ENCODE data around the gene SETBP1.

SETBP1 gene

DNA sequence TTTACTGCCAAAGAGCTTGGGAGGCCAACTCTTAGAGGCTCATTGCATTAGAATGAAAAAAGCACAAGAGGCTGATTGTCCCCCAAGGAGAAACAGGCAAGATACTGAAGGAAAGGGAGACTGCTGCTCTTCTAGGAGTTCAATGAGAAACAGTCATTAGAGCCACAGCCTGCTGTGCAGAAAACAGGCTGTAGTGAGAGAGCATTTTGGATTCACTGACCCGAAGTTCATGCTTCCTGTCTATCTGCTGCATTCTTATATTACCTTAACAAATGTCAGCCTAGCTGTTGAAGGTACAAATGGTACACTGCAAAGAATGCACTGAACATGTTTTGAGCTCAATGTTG lies 423.3 kb downstream of the SETBP1 start:
- H3K4me1 ChIP-seq, result no peaks in the 10 kb centered on the region
- no peaks in the 10 kb centered on the region for H3K36me3 ChIP-seq (ENCODE audit: control insufficient read depth, insufficient read depth, low read length)
- H3K27me3 ChIP-seq (ENCODE audit: control insufficient read depth, insufficient read depth, low read length), result no peaks in the 10 kb centered on the region
- TF ChIP-seq, protein P1, sequence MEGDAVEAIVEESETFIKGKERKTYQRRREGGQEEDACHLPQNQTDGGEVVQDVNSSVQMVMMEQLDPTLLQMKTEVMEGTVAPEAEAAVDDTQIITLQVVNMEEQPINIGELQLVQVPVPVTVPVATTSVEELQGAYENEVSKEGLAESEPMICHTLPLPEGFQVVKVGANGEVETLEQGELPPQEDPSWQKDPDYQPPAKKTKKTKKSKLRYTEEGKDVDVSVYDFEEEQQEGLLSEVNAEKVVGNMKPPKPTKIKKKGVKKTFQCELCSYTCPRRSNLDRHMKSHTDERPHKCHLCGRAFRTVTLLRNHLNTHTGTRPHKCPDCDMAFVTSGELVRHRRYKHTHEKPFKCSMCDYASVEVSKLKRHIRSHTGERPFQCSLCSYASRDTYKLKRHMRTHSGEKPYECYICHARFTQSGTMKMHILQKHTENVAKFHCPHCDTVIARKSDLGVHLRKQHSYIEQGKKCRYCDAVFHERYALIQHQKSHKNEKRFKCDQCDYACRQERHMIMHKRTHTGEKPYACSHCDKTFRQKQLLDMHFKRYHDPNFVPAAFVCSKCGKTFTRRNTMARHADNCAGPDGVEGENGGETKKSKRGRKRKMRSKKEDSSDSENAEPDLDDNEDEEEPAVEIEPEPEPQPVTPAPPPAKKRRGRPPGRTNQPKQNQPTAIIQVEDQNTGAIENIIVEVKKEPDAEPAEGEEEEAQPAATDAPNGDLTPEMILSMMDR (IDR thresholded peaks at IDR 0.05), result no peak
- no peak overlapping the region for H3K4me3 ChIP-seq (ENCODE audit: low read depth, low read length)
- no peak overlapping the region for H3K9ac ChIP-seq
- no peak overlapping the region for H3K4me2 ChIP-seq (ENCODE audit: low read length)
- H3K27ac ChIP-seq, result no peak overlapping the region
- H3K9me3 ChIP-seq (ENCODE audit: control insufficient read depth, low read length), result no peaks in the 10 kb centered on the region
- H2AFZ ChIP-seq, result no peak overlapping the region
- no peaks in the 10 kb centered on the region for H3K79me2 ChIP-seq

DNA sequence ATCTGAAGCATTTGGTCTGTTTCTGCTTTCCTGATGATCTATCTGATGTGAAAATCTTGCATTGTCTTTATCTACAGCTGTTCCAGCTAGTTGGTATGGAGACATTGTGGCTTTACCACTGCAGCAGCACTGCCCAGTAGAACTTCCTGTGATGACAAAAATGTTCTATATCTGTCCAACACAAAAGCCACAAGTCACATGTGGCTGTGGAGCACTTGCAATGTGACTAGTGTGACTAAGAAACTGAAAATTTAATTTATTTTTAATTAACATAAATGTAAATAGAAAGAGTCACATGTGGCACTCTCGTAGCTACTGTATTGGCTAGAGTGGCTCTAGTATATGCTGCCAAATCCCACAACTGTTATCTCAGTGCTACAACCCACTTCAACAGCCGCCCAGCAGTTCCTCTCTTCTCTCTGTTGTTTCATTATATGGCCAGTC lies 425.7 kb downstream of the SETBP1 start:
- Histone ChIP-seq H3K4me3 (ENCODE audit: low read depth, low read length) (no peak overlapping the region), H3K9ac (no peak overlapping the region), H3K4me1 (no peaks in the 10 kb centered on the region), H3K9me3 (ENCODE audit: control insufficient read depth, low read length) (no peaks in the 10 kb centered on the region), H2AFZ (no peak overlapping the region), H3K27ac (no peak overlapping the region), H3K27me3 (ENCODE audit: control insufficient read depth, insufficient read depth, low read length) (no peaks in the 10 kb centered on the region), H3K79me2 (no peaks in the 10 kb centered on the region), H3K4me2 (ENCODE audit: low read length) (no peak overlapping the region), H3K36me3 (ENCODE audit: control insufficient read depth, insufficient read depth, low read length) (no peaks in the 10 kb centered on the region)
- TF ChIP-seq, protein P1 (IDR thresholded peaks at IDR 0.05), result no peak

DNA sequence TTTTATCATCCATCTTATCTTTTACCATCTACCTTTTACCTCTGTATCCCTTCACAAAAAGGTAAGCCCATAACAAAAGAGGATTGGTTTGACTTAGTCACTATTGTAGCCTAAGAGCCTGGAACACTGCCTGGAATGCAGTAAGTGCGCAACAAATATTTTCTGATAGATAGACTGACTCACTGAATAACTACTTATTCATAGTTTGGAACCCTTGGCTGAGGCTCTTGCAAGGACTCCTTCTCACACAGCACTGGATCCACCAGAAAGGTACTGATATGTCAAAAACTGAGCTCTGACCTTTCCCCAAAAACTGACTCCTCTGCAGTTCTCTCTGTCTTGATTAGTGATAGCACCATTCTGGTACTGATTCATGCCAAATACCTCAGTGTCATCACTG lies 426.7 kb downstream of the SETBP1 start:
- TF ChIP-seq, protein P1 (IDR thresholded peaks at IDR 0.05), result no peak
- no peaks in the 10 kb centered on the region for H3K4me1 ChIP-seq
- H3K27ac ChIP-seq, result no peak overlapping the region

DNA sequence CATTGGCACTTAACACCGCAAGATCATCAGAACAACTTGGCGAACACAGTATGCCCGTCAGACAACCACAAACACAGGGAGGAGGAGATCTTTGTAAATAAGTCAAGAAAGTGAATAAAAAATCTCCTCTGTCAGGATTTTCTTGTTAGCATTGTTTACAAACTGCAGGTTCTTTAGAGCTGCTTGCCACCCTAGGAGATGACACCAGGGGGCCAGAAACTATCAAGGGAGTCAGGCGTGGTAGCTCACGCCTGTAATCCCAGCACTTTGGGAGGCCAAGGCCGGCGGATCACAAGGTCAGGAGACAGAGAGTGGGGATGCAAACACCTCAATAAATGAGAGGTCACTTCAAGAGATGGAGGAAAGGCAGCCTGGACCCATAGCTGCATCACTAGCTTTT lies 428.1 kb downstream of the SETBP1 start:
- Histone ChIP-seq H3K4me3 (ENCODE audit: low read depth, low read length) (no peak overlapping the region), H3K9me3 (ENCODE audit: control insufficient read depth, low read length) (no peaks in the 10 kb centered on the region), H3K9ac (no peak overlapping the region), H3K79me2 (no peaks in the 10 kb centered on the region), H2AFZ (no peak overlapping the region), H3K27me3 (ENCODE audit: control insufficient read depth, insufficient read depth, low read length) (no peaks in the 10 kb centered on the region), H3K4me2 (ENCODE audit: low read length) (no peak overlapping the region), H3K4me1 (no peaks in the 10 kb centered on the region), H3K27ac (no peak overlapping the region), H3K36me3 (ENCODE audit: control insufficient read depth, insufficient read depth, low read length) (no peaks in the 10 kb centered on the region)
- TF ChIP-seq, protein P1 (IDR thresholded peaks at IDR 0.05), result no peak

More for the DNA sequence above, 426.7 kb downstream of the SETBP1 start:
- Histone ChIP-seq H3K36me3 (ENCODE audit: control insufficient read depth, insufficient read depth, low read length) (no peaks in the 10 kb centered on the region), H3K4me3 (ENCODE audit: low read depth, low read length) (no peak overlapping the region), H3K9ac (no peak overlapping the region), H3K9me3 (ENCODE audit: control insufficient read depth, low read length) (no peaks in the 10 kb centered on the region), H3K27me3 (ENCODE audit: control insufficient read depth, insufficient read depth, low read length) (no peaks in the 10 kb centered on the region), H3K79me2 (no peaks in the 10 kb centered on the region), H2AFZ (no peak overlapping the region), H3K4me2 (ENCODE audit: low read length) (no peak overlapping the region)

DNA sequence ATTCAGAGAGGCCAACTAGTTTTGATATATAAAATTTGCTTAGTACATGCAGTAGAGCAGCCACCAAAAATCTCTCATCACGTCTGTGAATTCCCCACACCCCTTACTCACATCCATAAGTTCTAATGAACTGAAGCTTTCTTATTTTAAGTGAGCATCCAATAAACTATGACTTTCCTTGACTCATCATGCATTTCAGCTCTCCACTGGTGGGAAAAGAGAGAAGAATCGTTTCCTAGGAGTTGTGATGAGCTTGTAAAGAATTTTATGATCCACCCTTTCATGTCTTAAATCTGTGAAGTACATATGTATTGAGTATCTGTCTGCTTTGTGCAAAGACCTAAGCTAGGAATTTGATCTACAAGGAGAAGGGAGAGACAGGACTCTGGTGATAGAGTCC lies 428.6 kb downstream of the SETBP1 start:
- Histone ChIP-seq H3K27ac (no peak overlapping the region), H3K36me3 (ENCODE audit: control insufficient read depth, insufficient read depth, low read length) (no peaks in the 10 kb centered on the region), H3K4me1 (no peaks in the 10 kb centered on the region), H3K4me3 (ENCODE audit: low read depth, low read length) (no peak overlapping the region), H3K9me3 (ENCODE audit: control insufficient read depth, low read length) (no peaks in the 10 kb centered on the region), H3K4me2 (ENCODE audit: low read length) (no peak overlapping the region), H3K79me2 (no peaks in the 10 kb centered on the region), H3K9ac (no peak overlapping the region), H3K27me3 (ENCODE audit: control insufficient read depth, insufficient read depth, low read length) (no peaks in the 10 kb centered on the region), H2AFZ (no peak overlapping the region)
- TF ChIP-seq, protein P1 (IDR thresholded peaks at IDR 0.05), result no peak

All from parathyroid adenoma (tissue), 2 donors.